ENCODE data around the gene PNLIPRP2.
A peak's percentile ranks its signal among the peaks of the same experiment; 100 is the strongest.

DNA sequence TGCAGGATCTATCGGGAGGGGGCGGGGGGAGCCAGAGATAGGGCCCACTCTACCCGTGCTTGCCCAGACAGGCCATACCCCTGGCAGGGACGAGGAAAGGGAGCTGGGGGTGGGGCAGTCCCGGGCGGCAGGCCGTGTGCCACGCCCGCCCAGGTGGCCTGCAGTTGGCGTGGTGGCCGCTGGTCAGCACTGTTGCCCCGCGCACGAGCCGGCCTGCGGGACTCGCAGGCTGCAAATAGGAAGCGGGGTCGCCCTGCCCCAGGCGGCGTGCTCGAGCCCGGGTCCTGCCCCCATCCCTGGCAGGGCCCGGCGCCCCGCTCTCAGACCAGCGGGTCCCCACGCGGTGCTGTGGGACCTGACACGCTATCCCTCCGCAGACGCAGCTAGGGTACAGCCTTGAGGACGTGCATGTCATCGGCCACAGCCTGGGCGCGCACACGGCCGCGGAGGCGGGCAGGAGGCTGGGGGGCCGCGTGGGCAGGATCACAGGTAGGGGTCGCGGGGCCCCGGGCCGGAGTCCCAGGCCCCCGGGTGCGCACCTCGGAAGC, 6.7 kb downstream of the PNLIPRP2 start:
- TF ChIP-seq, protein P1, sequence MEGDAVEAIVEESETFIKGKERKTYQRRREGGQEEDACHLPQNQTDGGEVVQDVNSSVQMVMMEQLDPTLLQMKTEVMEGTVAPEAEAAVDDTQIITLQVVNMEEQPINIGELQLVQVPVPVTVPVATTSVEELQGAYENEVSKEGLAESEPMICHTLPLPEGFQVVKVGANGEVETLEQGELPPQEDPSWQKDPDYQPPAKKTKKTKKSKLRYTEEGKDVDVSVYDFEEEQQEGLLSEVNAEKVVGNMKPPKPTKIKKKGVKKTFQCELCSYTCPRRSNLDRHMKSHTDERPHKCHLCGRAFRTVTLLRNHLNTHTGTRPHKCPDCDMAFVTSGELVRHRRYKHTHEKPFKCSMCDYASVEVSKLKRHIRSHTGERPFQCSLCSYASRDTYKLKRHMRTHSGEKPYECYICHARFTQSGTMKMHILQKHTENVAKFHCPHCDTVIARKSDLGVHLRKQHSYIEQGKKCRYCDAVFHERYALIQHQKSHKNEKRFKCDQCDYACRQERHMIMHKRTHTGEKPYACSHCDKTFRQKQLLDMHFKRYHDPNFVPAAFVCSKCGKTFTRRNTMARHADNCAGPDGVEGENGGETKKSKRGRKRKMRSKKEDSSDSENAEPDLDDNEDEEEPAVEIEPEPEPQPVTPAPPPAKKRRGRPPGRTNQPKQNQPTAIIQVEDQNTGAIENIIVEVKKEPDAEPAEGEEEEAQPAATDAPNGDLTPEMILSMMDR (conservative IDR thresholded peaks at IDR 0.05): peak; percentile 98
- TF ChIP-seq ZFX (IDR thresholded peaks at IDR 0.05): no peak
